ENCODE results near the gene ATXN1.

- no peak for TF ChIP-seq CTCF (IDR thresholded peaks at IDR 0.05)
- no peak for TF ChIP-seq POLR2A (IDR thresholded peaks at IDR 0.05)
These were observed 290.6 kb downstream of the ATXN1 start for GRCh38 chr6:16470502-16471221.

All from lower leg skin (tissue), 3 donors.